RWPE2 (cell line): Measurements from ENCODE around the gene ADCY2.
"Not testable (repeated sequence)": the region's sequence is repeated elsewhere in the genome, so short reads cannot be mapped to it uniquely, and the experiment has no call there.

Source experiments
- ATAC-seq: fragments of 200-7000 bp; cut with Tn5 transposase; 3 replicates; pipeline ENCODE4 v1.9.1; 2021; ENCODE audit warnings: low read depth
- DNase-seq: peaks from one replicate; pipeline ENCODE4 v3.0.0-alpha.2; 2020; ENCODE audit warnings: low spot score
- H3K27ac ChIP-seq: fragments of 450-650 bp; 2 replicates; pipeline ENCODE4 v1.5.1; 2017; ENCODE audit warnings: mild to moderate bottlenecking; ENCODE audit not compliant: poor library complexity, severe bottlenecking
- H3K27me3 ChIP-seq: fragments of 250-450 bp; sonication (Bioruptor Pico); 2 replicates; pipeline ENCODE4 v1.5.1; 2021; ENCODE audit warnings: mild to moderate bottlenecking, moderate library complexity; ENCODE audit not compliant: insufficient read depth, poor library complexity, severe bottlenecking
- H3K36me3 ChIP-seq: fragments of 250-450 bp; sonication (Bioruptor Pico); 2 replicates; pipeline ENCODE4 v1.5.1; 2020; ENCODE audit warnings: low read depth, mild to moderate bottlenecking, moderate library complexity
- H3K4me1 ChIP-seq: fragments of 250-450 bp; sonication (Bioruptor Pico); 2 replicates; pipeline ENCODE4 v1.5.1; 2021; ENCODE audit warnings: mild to moderate bottlenecking, moderate library complexity; ENCODE audit not compliant: insufficient read depth, poor library complexity, severe bottlenecking
- H3K4me3 ChIP-seq: fragments of 250-450 bp; sonication (Bioruptor Pico); 2 replicates; pipeline ENCODE4 v1.5.1; 2021; ENCODE audit warnings: mild to moderate bottlenecking, moderate library complexity; ENCODE audit not compliant: severe bottlenecking
- H3K9me3 ChIP-seq: fragments of 250-450 bp; sonication (Bioruptor Pico); 2 replicates; pipeline ENCODE4 v1.5.1; 2021; ENCODE audit warnings: mild to moderate bottlenecking, moderate library complexity; ENCODE audit not compliant: severe bottlenecking
- CTCF ChIP-seq: fragments of 450-650 bp; IDR thresholded peaks from one replicate; pipeline ENCODE4 v1.5.1; 2017; ENCODE audit warnings: mild to moderate bottlenecking, moderate library complexity; ENCODE audit not compliant: poor library complexity, severe bottlenecking

Gene ADCY2

GRCh38 chr5:7420510-7421280 lies 24.8 kb downstream of the ADCY2 start:
- no peak for ATAC-seq
- no peaks in the 10 kb centered on the region for H3K4me1 ChIP-seq
- H3K27ac ChIP-seq: no peak overlapping the region
- no peak overlapping the region for H3K4me3 ChIP-seq
- TF ChIP-seq CTCF: no peak
- H3K36me3 ChIP-seq: no peaks in the 10 kb centered on the region
- no peaks in the 10 kb centered on the region for H3K9me3 ChIP-seq
- no peak for DNase-seq
- no peaks in the 10 kb centered on the region for H3K27me3 ChIP-seq

- DNase-seq: no peak
- ATAC-seq: no peak
- no peak overlapping the region for H3K27ac ChIP-seq
- H3K27me3 ChIP-seq: no peaks in the 10 kb centered on the region
- H3K36me3 ChIP-seq: no peaks in the 10 kb centered on the region
- TF ChIP-seq CTCF: no peak
- H3K9me3 ChIP-seq: no peaks in the 10 kb centered on the region
- no peaks in the 10 kb centered on the region for H3K4me1 ChIP-seq
- no peak overlapping the region for H3K4me3 ChIP-seq
Measured at GRCh38 chr5:7422316-7423106, 26.6 kb downstream of the ADCY2 start.

- ATAC-seq, DNase-seq, H3K27ac ChIP-seq, H3K4me3 ChIP-seq, H3K9me3 ChIP-seq, H3K4me1 ChIP-seq, H3K27me3 ChIP-seq, H3K36me3 ChIP-seq: not testable (repeated sequence)
Measured at GRCh38 chr5:7423231-7423630, 27.3 kb downstream of the ADCY2 start.

- H3K4me1 ChIP-seq: no peaks in the 10 kb centered on the region
- no peaks in the 10 kb centered on the region for H3K9me3 ChIP-seq
- no peak overlapping the region for H3K27ac ChIP-seq
- no peaks in the 10 kb centered on the region for H3K36me3 ChIP-seq
- ATAC-seq (no peak), DNase-seq (no peak)
- no peak overlapping the region for H3K4me3 ChIP-seq
- H3K27me3 ChIP-seq: no peaks in the 10 kb centered on the region
- no peak for TF ChIP-seq CTCF
Measured at GRCh38 chr5:7425830-7426229, 29.9 kb downstream of the ADCY2 start.

- H3K9me3 ChIP-seq: no peaks in the 10 kb centered on the region
- no peak for DNase-seq
- no peaks in the 10 kb centered on the region for H3K4me1 ChIP-seq
Measured at GRCh38 chr5:7426284-7426683, 30.3 kb downstream of the ADCY2 start.

More at GRCh38 chr5:7426284-7426683, 30.3 kb downstream of the ADCY2 start:
- ATAC-seq: no peak
- Histone ChIP-seq H3K4me3 (no peak overlapping the region), H3K36me3 (no peaks in the 10 kb centered on the region), H3K27ac (no peak overlapping the region), H3K27me3 (no peaks in the 10 kb centered on the region)
- TF ChIP-seq CTCF: no peak
